A549 (cell line): ENCODE results near the gene TOX4. TPM values are rescaled to one million over a fixed set of nuclear protein-coding genes. Genes with fewer than 3 reads are reported as not detected.
A peak's percentile ranks its signal among the peaks of the same experiment; 100 is the strongest.
"Not testable (repeated sequence)": the region's sequence is repeated elsewhere in the genome, so short reads cannot be mapped to it uniquely, and the experiment has no call there.

Experiments used
- ATAC-seq, 2 experiments: fragments of 200-7000 bp in 1 of 2; fragments of >200 bp in 1 of 2; cut with Nextera tagmentation in 1 of 2; cut with Tn5 transposase in 1 of 2; 3 replicates each; pipeline versions ENCODE4 v1.8.0 to v1.9.1; 2018 to 2020; ENCODE audit warnings: mild to moderate bottlenecking in 1 of 2, moderate library complexity in 1 of 2
- CTCF ChIA-PET: fragments of 300-600 bp; sonication (Branson Sonifier 250); formaldehyde crosslinking; extraction: SDS; loops from one replicate; lab custom pipeline; 2021; ENCODE audit warnings: antibody characterized with exemption, inconsistent platforms; lab: Yijun Ruan, JAX
- POLR2A ChIA-PET: fragments of 350-600 bp; formaldehyde crosslinking; extraction: SDS; loops from one replicate; lab custom pipeline; 2021; ENCODE audit warnings: antibody characterized with exemption, inconsistent platforms; lab: Yijun Ruan, JAX
- DNase-seq, 2 experiments: peaks; one replicate each; pipeline versions ENCODE4 v3.0.0 to v3.0.0-alpha.2; 2011 to 2016; ENCODE audit warnings: low read depth in 1 of 2, low spot score in 1 of 2
- FAIRE-seq: peaks from 2 replicates; lab custom pipeline; 2011; peaks lifted over from hg19 to GRCh38; lab: Jason Lieb, UNC
- H3K27ac ChIP-seq, 2 experiments: fragments of >200 bp; sonication (Bioruptor Twin); formaldehyde crosslinking; 3 replicates each; pipeline ENCODE4 v1.5.1; 2016 to 2017
- H3K4me1 ChIP-seq: fragments of >200 bp; sonication (Bioruptor Twin); formaldehyde crosslinking; 3 replicates; pipeline ENCODE4 v1.6.1; 2016
- H3K4me2 ChIP-seq: fragments of >200 bp; sonication (Bioruptor Twin); formaldehyde crosslinking; 3 replicates; pipeline ENCODE4 v1.6.1; 2016
- H3K4me3 ChIP-seq: fragments of >200 bp; sonication (Bioruptor Twin); formaldehyde crosslinking; 3 replicates; pipeline ENCODE4 v1.5.1; 2016
- H3K9me3 ChIP-seq: fragments of >200 bp; sonication (Bioruptor Twin); formaldehyde crosslinking; 3 replicates; pipeline ENCODE4 v1.6.1; 2016
- CEBPB ChIP-seq, 2 experiments: fragments of >200 bp in 1 of 2; sonication (Bioruptor Twin) in 1 of 2; formaldehyde crosslinking in 1 of 2; IDR thresholded peaks; 2 replicates each; pipeline ENCODE4 v1.6.1; 2012 to 2016
- CHD2 ChIP-seq: fragments of 150-350 bp; IDR thresholded peaks from 2 replicates; pipeline ENCODE4 v1.6.1; 2014; ENCODE audit warnings: low read length; ENCODE audit not compliant: partially characterized antibody
- EHMT2 ChIP-seq: fragments of 200-600 bp; sonication (generic); IDR thresholded peaks from 2 replicates; pipeline ENCODE4 v1.6.1; 2016; ENCODE audit warnings: antibody characterized with exemption, low read depth, mild to moderate bottlenecking, moderate library complexity
- FOSL2 ChIP-seq, 2 experiments: fragments of 450-650 bp in 1 of 2; fragments of >200 bp in 1 of 2; sonication (Bioruptor Twin) in 1 of 2; formaldehyde crosslinking; IDR thresholded peaks; 2 replicates each; pipeline versions ENCODE4 v1.5.0 to v1.6.1; 2016 to 2020; ENCODE audit warnings: mild to moderate bottlenecking in 1 of 2, moderate library complexity in 1 of 2
- GATA3 ChIP-seq: IDR thresholded peaks from 2 replicates; pipeline ENCODE4 v1.6.1; 2012; ENCODE audit warnings: borderline replicate concordance
- HDAC2 ChIP-seq: fragments of 200-600 bp; sonication (generic); IDR thresholded peaks from 2 replicates; pipeline ENCODE4 v1.6.1; 2016
- HOXA7 ChIP-seq: fragments of 250-450 bp; sonication (Bioruptor Pico); IDR thresholded peaks from 2 replicates; pipeline ENCODE4 v1.5.0; 2020; ENCODE audit warnings: mild to moderate bottlenecking, moderate library complexity
- JUNB ChIP-seq: fragments of >200 bp; sonication (Bioruptor Twin); formaldehyde crosslinking; IDR thresholded peaks from 2 replicates; pipeline ENCODE4 v1.6.1; 2016
- KDM1A ChIP-seq: fragments of 200-600 bp; sonication (generic); IDR thresholded peaks from 2 replicates; pipeline ENCODE4 v1.6.1; 2016; ENCODE audit warnings: low read depth, mild to moderate bottlenecking
- MAFK ChIP-seq: fragments of 450-650 bp; IDR thresholded peaks from 2 replicates; pipeline ENCODE4 v1.6.1; 2014; ENCODE audit not compliant: partially characterized antibody
- RFX5 ChIP-seq: fragments of 450-650 bp; IDR thresholded peaks from 2 replicates; pipeline ENCODE4 v1.7.1; 2014; ENCODE audit warnings: antibody characterized with exemption, mild to moderate bottlenecking, moderate library complexity
- RNF2 ChIP-seq: fragments of 200-600 bp; sonication (generic); IDR thresholded peaks from 2 replicates; pipeline ENCODE4 v1.6.1; 2016; ENCODE audit warnings: low read depth, mild to moderate bottlenecking, antibody characterized with exemption, moderate library complexity, borderline replicate concordance
- SREBF2 ChIP-seq: fragments of 450-650 bp; IDR thresholded peaks from 2 replicates; pipeline ENCODE4 v1.6.1; 2014; ENCODE audit warnings: mild to moderate bottlenecking, moderate library complexity
- TFCP2L1 ChIP-seq: fragments of 250-450 bp; sonication (Bioruptor Pico); IDR thresholded peaks from 2 replicates; pipeline ENCODE4 v1.5.0; 2021; ENCODE audit warnings: mild to moderate bottlenecking
- ZC3H11A ChIP-seq: fragments of 450-650 bp; IDR thresholded peaks from 2 replicates; pipeline ENCODE4 v1.6.1; 2014; ENCODE audit warnings: antibody characterized with exemption, mild to moderate bottlenecking
- WGBS: methylation state at CpG from one replicate; pipeline ENCODE4 v1.1.6; 2017; ENCODE audit errors: missing lambda C conversion rate; 5-methylcytosine and 5-hydroxymethylcytosine counted together
- polyA plus RNA-seq, 4 experiments: library from polyadenylated mRNA; depleted of rRNA in 3 of 4; stranded (reverse); fragments of >200 nt; fragmentation: RNase III in 1 of 4; extraction: RNeasy Plus Mini Kit Qiagen cat#74134 plus additional on column Dnase treatment in 1 of 4; gene quantifications; 2 replicates in 3 of 4; 3 replicates in 1 of 4; pipeline ENCODE4 v1.2.3, GENCODE V29; 2011 to 2017
- TF ChIP-seq, protein P1 (sequence below): IDR thresholded peaks from 2 replicates; pipeline ENCODE4 v1.6.1; 2012; ENCODE audit warnings: low read depth, borderline replicate concordance
- TF ChIP-seq, protein P2 (sequence below): IDR thresholded peaks from 2 replicates; pipeline ENCODE4 v1.6.1; 2012
- TF ChIP-seq, protein P3 (sequence below): fragments of 200-600 bp; sonication (generic); IDR thresholded peaks from 2 replicates; pipeline ENCODE4 v1.6.1; 2016; ENCODE audit warnings: antibody characterized with exemption, mild to moderate bottlenecking, moderate library complexity
- TF ChIP-seq, protein P4 (sequence below): fragments of 250-450 bp; sonication (Bioruptor Pico); IDR thresholded peaks from 2 replicates; pipeline ENCODE4 v1.5.0; 2021; ENCODE audit warnings: mild to moderate bottlenecking, moderate library complexity, borderline replicate concordance
- TF ChIP-seq, protein P5 (sequence below): fragments of >200 bp; sonication (Bioruptor Twin); formaldehyde crosslinking; IDR thresholded peaks from 3 replicates; pipeline ENCODE4 v1.5.1; 2016

Gene TOX4
- polyA plus RNA-seq, 2 of the 4 experiments (the other 2 are of a cell fraction): 48.3 to 76.4 TPM

DNA sequence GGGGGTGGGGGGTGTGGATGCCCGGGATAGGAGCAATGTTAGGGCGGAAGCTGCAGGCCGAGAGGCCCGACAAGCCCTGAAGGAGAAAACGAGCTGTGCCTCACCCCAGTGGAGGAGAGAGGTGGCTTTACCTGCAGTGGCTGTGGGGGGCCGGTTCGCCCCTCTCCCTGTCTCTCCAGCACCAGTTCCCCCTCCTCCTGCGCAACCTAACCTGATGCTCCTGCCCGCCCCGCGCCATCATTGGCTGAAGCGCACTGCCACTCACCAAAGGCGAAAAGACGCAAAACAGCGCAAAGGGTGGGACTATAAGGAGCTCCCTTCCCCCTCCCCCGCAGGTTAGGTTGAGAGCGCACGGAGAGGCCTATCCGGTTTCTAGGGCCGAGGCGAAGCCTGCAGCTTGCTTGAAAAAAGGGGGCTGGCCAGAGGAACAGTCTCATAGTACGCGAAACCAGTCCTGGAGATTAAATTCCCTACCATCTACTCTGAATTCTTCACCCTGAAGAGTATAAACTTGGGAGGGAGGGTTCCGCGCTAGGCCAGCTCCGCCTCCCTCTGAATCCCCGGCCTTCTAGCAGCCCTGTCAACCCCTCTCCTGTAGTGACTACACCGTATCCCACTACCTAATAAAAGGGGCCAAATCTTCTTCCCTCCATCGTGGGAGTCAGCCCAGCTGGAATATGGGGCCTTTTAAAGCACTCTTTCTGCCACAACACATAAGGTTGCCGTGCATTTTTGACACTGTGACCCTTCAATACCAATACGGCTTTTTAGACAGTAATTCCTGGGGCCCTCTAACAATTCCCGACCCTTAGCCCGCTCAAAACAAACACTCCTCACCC lies 39.7 kb upstream of the TOX4 start (continued):
- TF ChIP-seq KDM1A (no peak), ZC3H11A (no peak), RNF2 (no peak), FOSL2 (IDR thresholded peaks at IDR 0.05) (no peak), FOSL2 (CRISPR knock-in tag; IDR thresholded peaks at IDR 0.05) (no peak), MAFK (no peak), TFCP2L1 (CRISPR knock-in tag) (no peak), CHD2 (peak; percentile 81)
- TF ChIP-seq, protein P1, sequence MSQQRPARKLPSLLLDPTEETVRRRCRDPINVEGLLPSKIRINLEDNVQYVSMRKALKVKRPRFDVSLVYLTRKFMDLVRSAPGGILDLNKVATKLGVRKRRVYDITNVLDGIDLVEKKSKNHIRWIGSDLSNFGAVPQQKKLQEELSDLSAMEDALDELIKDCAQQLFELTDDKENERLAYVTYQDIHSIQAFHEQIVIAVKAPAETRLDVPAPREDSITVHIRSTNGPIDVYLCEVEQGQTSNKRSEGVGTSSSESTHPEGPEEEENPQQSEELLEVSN: no peak
- TF ChIP-seq, protein P2, sequence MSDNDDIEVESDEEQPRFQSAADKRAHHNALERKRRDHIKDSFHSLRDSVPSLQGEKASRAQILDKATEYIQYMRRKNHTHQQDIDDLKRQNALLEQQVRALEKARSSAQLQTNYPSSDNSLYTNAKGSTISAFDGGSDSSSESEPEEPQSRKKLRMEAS: peak; percentile 57

DNA sequence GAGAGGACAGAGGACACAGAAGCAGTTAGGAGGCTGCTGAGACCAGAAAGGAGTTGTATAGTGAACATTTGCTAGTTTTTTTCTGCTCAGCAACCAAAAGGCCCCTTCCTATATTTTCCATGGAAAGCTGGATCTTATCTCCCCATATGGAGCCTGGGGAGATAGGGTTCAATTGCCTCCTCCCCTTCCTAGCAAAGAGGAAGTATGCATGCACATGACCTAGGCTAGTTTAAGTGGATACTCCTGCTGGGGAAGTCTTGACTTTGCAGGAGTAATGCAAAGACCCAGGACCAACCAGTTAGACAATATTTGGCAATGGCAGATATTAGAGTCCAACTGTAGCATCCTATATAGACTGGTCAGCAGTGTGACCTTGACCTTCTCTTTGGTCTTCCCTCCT lies 36.1 kb upstream of the TOX4 start:
- Histone ChIP-seq H3K4me2 (no peak overlapping the region), H3K27ac (no peak overlapping the region), H3K4me1 (peaks cover 11% of the 10 kb centered on the region; the same call in 2 of the 3 replicates), H3K9me3 (no peaks in the 10 kb centered on the region), H3K4me3 (no peak overlapping the region)
- ChIA-PET CTCF (no interaction called here), POLR2A (no interaction called here)
- DNase-seq (no peak), FAIRE-seq (no peak), ATAC-seq (no peak)
- no peak for TF ChIP-seq RNF2
- no peak for TF ChIP-seq GATA3
- TF ChIP-seq HOXA7 (CRISPR knock-in tag): no peak
- TF ChIP-seq, protein P3, sequence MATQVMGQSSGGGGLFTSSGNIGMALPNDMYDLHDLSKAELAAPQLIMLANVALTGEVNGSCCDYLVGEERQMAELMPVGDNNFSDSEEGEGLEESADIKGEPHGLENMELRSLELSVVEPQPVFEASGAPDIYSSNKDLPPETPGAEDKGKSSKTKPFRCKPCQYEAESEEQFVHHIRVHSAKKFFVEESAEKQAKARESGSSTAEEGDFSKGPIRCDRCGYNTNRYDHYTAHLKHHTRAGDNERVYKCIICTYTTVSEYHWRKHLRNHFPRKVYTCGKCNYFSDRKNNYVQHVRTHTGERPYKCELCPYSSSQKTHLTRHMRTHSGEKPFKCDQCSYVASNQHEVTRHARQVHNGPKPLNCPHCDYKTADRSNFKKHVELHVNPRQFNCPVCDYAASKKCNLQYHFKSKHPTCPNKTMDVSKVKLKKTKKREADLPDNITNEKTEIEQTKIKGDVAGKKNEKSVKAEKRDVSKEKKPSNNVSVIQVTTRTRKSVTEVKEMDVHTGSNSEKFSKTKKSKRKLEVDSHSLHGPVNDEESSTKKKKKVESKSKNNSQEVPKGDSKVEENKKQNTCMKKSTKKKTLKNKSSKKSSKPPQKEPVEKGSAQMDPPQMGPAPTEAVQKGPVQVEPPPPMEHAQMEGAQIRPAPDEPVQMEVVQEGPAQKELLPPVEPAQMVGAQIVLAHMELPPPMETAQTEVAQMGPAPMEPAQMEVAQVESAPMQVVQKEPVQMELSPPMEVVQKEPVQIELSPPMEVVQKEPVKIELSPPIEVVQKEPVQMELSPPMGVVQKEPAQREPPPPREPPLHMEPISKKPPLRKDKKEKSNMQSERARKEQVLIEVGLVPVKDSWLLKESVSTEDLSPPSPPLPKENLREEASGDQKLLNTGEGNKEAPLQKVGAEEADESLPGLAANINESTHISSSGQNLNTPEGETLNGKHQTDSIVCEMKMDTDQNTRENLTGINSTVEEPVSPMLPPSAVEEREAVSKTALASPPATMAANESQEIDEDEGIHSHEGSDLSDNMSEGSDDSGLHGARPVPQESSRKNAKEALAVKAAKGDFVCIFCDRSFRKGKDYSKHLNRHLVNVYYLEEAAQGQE: no peak
- TF ChIP-seq, protein P4, sequence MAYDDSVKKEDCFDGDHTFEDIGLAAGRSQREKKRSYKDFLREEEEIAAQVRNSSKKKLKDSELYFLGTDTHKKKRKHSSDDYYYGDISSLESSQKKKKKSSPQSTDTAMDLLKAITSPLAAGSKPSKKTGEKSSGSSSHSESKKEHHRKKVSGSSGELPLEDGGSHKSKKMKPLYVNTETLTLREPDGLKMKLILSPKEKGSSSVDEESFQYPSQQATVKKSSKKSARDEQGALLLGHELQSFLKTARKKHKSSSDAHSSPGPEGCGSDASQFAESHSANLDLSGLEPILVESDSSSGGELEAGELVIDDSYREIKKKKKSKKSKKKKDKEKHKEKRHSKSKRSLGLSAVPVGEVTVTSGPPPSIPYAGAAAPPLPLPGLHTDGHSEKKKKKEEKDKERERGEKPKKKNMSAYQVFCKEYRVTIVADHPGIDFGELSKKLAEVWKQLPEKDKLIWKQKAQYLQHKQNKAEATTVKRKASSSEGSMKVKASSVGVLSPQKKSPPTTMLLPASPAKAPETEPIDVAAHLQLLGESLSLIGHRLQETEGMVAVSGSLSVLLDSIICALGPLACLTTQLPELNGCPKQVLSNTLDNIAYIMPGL (CRISPR knock-in tag): no peak
- TF ChIP-seq RFX5: no peak
- TF ChIP-seq EHMT2: no peak
- no peak for TF ChIP-seq SREBF2
- no peak for TF ChIP-seq HDAC2
- no peak for TF ChIP-seq JUNB
- TF ChIP-seq, protein P5, sequence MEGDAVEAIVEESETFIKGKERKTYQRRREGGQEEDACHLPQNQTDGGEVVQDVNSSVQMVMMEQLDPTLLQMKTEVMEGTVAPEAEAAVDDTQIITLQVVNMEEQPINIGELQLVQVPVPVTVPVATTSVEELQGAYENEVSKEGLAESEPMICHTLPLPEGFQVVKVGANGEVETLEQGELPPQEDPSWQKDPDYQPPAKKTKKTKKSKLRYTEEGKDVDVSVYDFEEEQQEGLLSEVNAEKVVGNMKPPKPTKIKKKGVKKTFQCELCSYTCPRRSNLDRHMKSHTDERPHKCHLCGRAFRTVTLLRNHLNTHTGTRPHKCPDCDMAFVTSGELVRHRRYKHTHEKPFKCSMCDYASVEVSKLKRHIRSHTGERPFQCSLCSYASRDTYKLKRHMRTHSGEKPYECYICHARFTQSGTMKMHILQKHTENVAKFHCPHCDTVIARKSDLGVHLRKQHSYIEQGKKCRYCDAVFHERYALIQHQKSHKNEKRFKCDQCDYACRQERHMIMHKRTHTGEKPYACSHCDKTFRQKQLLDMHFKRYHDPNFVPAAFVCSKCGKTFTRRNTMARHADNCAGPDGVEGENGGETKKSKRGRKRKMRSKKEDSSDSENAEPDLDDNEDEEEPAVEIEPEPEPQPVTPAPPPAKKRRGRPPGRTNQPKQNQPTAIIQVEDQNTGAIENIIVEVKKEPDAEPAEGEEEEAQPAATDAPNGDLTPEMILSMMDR: no peak
- no peak for TF ChIP-seq TFCP2L1 (CRISPR knock-in tag)
- TF ChIP-seq CEBPB (IDR thresholded peaks at IDR 0.05): no peak

DNA sequence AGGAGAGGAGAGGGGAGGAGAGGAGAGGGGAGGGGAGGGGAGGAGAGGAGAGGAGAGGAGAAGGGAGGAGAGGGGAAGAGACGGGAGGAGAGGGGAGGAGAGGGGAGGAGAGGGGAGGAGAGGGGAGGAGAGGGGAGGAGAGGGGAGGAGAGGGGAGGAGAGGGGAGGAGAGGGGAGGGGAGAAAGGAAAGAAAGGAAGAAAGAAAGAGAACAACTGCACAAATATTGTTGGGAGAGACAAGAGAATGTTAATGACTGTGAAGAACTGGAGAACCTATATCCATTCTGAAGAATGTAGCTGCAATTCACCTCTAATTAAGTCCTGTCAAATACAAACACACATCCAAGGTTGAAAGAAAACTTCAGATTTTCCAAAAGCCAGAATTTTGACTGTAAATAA lies 34.3 kb upstream of the TOX4 start:
- POLR2A ChIA-PET, CTCF ChIA-PET, H3K4me2 ChIP-seq, H3K4me1 ChIP-seq, FAIRE-seq, H3K4me3 ChIP-seq, DNase-seq, H3K27ac ChIP-seq, H3K9me3 ChIP-seq, ATAC-seq: not testable (repeated sequence)
- no CpG with 5 or more reads among the region's 1 CpG for WGBS
